Epithelial cell of proximal tubule (primary cell): Measurements from ENCODE around the gene TMEM30A. TPM values are rescaled to one million over a fixed set of nuclear protein-coding genes. Genes with fewer than 3 reads are reported as not detected.

ENCODE experiments used
- DNase-seq: peaks from one replicate; pipeline ENCODE4 v3.0.0-alpha.2; 2011; ENCODE audit warnings: low read depth
- H3K4me3 ChIP-seq: 2 replicates; pipeline ENCODE4 v1.5.1; 2011; ENCODE audit warnings: low read depth, mild to moderate bottlenecking, low read length
- total RNA-seq: library from RNA; depleted of rRNA; stranded (reverse); fragments of >200 nt; gene quantifications from 2 replicates; pipeline ENCODE4 v1.2.3, GENCODE V29; 2015
- TF ChIP-seq, protein P1 (sequence below): conservative IDR thresholded peaks from 2 replicates; pipeline ENCODE4 v1.5.1; 2012; ENCODE audit warnings: low read depth, mild to moderate bottlenecking, low read length

Gene TMEM30A
- total RNA-seq, 1 donor from 2014 or later = 73.1 TPM

- peak overlapping the region; percentile 9 for H3K4me3 ChIP-seq
- TF ChIP-seq, protein P1, sequence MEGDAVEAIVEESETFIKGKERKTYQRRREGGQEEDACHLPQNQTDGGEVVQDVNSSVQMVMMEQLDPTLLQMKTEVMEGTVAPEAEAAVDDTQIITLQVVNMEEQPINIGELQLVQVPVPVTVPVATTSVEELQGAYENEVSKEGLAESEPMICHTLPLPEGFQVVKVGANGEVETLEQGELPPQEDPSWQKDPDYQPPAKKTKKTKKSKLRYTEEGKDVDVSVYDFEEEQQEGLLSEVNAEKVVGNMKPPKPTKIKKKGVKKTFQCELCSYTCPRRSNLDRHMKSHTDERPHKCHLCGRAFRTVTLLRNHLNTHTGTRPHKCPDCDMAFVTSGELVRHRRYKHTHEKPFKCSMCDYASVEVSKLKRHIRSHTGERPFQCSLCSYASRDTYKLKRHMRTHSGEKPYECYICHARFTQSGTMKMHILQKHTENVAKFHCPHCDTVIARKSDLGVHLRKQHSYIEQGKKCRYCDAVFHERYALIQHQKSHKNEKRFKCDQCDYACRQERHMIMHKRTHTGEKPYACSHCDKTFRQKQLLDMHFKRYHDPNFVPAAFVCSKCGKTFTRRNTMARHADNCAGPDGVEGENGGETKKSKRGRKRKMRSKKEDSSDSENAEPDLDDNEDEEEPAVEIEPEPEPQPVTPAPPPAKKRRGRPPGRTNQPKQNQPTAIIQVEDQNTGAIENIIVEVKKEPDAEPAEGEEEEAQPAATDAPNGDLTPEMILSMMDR = peak; percentile 94
- no peak for DNase-seq
These were observed 76.1 kb downstream of the TMEM30A start for GRCh38 chr6:75208298-75209183.

GRCh38 chr6:75206576-75207342 is 77.8 kb downstream of the TMEM30A start:
- H3K4me3 ChIP-seq = peak overlapping the region; percentile 49
- TF ChIP-seq, protein P1 = no peak
- no peak for DNase-seq

DNA sequence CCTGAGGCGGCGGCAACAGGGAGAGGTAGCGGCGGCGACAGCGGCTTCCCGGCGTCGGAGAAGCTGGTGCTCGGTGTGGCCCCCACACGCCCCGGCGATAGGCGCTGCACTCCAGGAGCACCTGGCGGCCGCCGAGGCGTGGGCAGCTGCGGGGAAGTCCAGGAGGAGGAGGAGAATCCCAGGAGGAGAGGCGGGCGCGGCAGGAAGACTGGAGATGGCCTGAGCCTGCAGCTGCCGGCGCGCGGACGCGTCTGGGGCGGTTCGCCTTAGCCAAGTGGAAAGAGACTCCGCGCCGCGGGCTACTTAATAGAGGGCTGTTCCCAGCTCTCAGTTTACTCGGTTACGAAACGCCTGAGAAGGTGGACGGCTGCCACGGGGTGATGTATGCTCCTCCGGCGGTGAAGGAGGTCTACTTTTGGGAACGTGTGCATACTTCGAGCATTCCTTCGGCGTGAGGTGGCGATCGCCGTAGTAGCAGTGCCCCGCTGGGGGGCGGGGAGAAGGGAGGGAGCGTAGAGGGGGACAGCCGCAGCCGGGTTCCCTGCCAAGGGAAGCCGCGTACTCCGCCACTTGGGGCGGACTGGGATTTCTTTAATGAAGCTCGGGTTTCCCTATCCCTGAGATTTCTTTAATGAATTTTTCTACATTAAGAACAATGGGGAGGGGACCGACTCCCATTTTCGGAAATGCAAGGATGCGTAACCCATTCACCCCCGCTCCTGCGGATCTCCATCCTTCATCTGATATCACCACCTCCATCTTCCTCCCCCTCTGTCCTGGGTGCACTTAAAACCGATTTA is 78.6 kb downstream of the TMEM30A start, which contains the start of gene COL12A1:
COL12A1 (minus strand) TSS at position 278 of the 800 bp plus-strand sequence. CDS start 3,261 bp downstream, outside the sequence.
- TF ChIP-seq, protein P1 = no peak
- H3K4me3 ChIP-seq = peak within 1 kb of the TSS; percentile 49
- DNase-seq = no peak

- TF ChIP-seq, protein P1 = no peak
- peak overlapping the region; percentile 49 for H3K4me3 ChIP-seq
- DNase-seq = no peak
These were observed 79.4 kb downstream of the TMEM30A start for GRCh38 chr6:75204959-75205775.

DNA sequence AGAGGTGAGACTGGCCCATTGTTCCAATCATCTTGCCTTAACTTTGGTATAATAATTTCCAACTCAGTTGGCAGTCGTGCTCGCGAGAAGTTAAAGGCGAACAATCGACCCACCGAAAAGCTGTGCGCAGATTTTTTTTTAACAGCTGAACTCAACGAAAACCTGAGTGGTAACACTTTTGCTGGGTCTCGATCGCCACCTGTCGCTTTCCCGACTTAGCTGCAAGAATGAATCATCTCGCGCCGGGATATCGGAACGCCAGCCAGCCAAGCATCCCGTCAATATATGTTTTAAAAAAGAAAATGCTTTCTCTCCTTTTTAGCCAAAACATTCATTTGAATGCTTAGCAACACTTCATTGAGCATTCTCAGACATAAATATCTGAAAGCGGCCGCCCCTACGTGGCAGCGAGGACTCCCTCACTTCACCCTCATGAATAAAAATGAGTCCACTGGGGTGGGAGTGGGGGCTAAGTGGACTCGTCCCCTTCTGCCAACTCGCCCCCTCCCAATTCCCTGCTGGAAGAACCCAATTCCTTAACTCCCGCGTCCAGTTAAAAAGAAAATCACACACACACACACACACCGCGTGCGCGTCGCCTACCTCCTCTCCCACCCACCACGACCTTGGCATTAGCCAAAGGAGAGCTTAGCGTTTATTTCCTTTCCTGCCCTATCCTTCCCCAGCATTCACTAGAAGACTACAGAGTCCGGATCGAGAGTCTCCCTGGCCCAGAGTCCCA is 80.2 kb downstream of the TMEM30A start:
- TF ChIP-seq, protein P1 = peak; percentile 88
- no peak for DNase-seq

More for the DNA sequence above, 80.2 kb downstream of the TMEM30A start:
- peak overlapping the region; percentile 49 for H3K4me3 ChIP-seq
